Thymus (tissue), 11 donors: ENCODE data around the gene ESD. TPM values are rescaled to one million over a fixed set of nuclear protein-coding genes. Genes with fewer than 3 reads are reported as not detected.
"Not testable (repeated sequence)": the region's sequence is repeated elsewhere in the genome, so short reads cannot be mapped to it uniquely, and the experiment has no call there.

Experiments
- DNase-seq, 9 donors: peaks; one replicate each; pipeline ENCODE4 v3.0.0-alpha.2; 2013; ENCODE audit warnings: low spot score in 9 of 9, low read depth in 6 of 9, missing footprints in 1 of 9
- H3K27ac ChIP-seq, 2 donors: one replicate each; pipeline ENCODE4 v1.5.1; 2013; ENCODE audit warnings: control low read depth in 1 of 2, low read depth in 1 of 2, low read length in 1 of 2, mild to moderate bottlenecking in 1 of 2, moderate library complexity in 1 of 2
- H3K27me3 ChIP-seq, 2 donors: one replicate each; pipeline ENCODE4 v1.5.1; 2013; ENCODE audit warnings: low read length in 1 of 2; ENCODE audit not compliant: control insufficient read depth in 2 of 2, insufficient read depth in 1 of 2
- H3K36me3 ChIP-seq, 2 donors: one replicate each; pipeline ENCODE4 v1.5.1; 2013; ENCODE audit warnings: low read length in 1 of 2, mild to moderate bottlenecking in 1 of 2, moderate library complexity in 1 of 2; ENCODE audit not compliant: control insufficient read depth in 2 of 2, insufficient read depth in 2 of 2
- H3K4me1 ChIP-seq, 2 donors: one replicate each; pipeline ENCODE4 v1.5.1; 2013; ENCODE audit warnings: low read length in 2 of 2; ENCODE audit not compliant: control insufficient read depth in 2 of 2, insufficient read depth in 2 of 2
- H3K4me3 ChIP-seq, 2 donors: one replicate each; pipeline ENCODE4 v1.5.1; 2013; ENCODE audit warnings: low read length in 2 of 2, control low read depth in 1 of 2, mild to moderate bottlenecking in 1 of 2
- H3K9me3 ChIP-seq, 2 donors: one replicate each; pipeline ENCODE4 v1.5.1; 2013; ENCODE audit warnings: low read length in 1 of 2, mild to moderate bottlenecking in 1 of 2; ENCODE audit not compliant: control insufficient read depth in 2 of 2, insufficient read depth in 1 of 2
- whole genome bisulfite sequencing: extraction: QIAGEN DNeasy Blood & Tissue Kit; methylation state at CpG from one replicate; pipeline ENCODE4 v1.1.7; 2013; 5-methylcytosine and 5-hydroxymethylcytosine counted together
- polyA plus RNA-seq: library from polyadenylated mRNA; stranded (reverse); fragments of 200-250 nt; gene quantifications from one replicate; pipeline ENCODE4 v1.2.3, GENCODE V29; 2013
- total RNA-seq: library from RNA; stranded (reverse); fragments of 120-200 nt; gene quantifications from one replicate; pipeline ENCODE4 v1.2.4, GENCODE V29; 2013
- donor health status: healthy.

The ESD gene
- total and polyA plus RNA-seq, 2 donors = 119 to 187 TPM

DNA sequence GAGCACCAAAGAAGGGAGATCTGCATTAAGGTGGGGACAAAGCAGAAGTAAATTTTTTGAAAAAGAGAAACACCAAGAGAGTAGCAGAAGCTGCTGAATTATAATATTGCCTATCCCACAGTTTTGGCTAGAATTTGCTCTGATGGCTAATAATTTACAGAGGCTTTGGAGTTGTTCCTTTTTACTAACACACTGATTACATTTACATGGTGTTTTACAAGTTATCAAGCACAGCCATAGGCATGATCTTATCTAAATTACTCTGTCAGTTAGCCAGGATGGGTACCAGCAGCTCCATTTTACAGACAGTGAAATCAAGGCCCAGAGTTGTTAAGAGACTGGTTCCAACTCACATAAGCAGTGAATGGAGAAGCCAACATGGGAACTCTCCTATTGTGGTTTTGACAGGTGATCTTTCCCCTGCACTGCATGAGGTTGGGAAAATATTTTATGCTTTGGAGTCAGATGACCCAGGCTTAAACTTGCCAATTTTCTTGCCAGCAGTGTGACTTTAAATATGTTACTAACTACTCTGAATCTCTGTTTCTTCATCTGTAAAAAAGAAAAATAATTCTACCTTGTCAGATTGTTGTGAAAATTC lies 33.5 kb upstream of the ESD start:
- Histone ChIP-seq H3K36me3 (no peaks in the 10 kb centered on the region), H3K9me3 (no peaks in the 10 kb centered on the region), H3K27ac (no peak overlapping the region), H3K4me3 (no peak overlapping the region), H3K27me3 (no peaks in the 10 kb centered on the region), H3K4me1 (no peaks in the 10 kb centered on the region)
- DNase-seq = no peak

DNA sequence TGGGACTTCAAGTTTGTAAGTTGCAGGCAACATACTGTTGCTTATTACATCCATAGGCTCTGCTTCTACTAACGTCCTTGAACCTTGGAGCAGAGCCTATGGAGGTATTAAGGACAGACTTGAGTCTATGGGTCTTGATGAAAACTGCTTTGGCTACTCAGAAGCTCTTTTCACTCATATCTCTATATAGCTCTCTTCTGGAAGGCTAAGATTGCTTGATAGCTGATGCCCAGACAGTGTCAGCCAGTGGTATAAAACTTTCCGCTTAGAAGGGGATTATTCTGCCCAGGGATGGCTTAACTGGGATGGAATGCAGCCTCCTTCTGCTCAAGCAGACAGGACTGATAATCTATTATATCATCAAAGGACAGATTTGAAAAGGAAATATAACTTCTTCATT lies 25.6 kb upstream of the ESD start:
- H3K27me3 ChIP-seq = no peaks in the 10 kb centered on the region
- H3K4me3 ChIP-seq = no peak overlapping the region
- H3K4me1 ChIP-seq = no peaks in the 10 kb centered on the region
- H3K9me3 ChIP-seq = no peaks in the 10 kb centered on the region
- no peak for DNase-seq
- WGBS = 98% methylated on average over 2 of the region's 2 CpGs
- no peaks in the 10 kb centered on the region for H3K36me3 ChIP-seq
- no peak overlapping the region for H3K27ac ChIP-seq

DNA sequence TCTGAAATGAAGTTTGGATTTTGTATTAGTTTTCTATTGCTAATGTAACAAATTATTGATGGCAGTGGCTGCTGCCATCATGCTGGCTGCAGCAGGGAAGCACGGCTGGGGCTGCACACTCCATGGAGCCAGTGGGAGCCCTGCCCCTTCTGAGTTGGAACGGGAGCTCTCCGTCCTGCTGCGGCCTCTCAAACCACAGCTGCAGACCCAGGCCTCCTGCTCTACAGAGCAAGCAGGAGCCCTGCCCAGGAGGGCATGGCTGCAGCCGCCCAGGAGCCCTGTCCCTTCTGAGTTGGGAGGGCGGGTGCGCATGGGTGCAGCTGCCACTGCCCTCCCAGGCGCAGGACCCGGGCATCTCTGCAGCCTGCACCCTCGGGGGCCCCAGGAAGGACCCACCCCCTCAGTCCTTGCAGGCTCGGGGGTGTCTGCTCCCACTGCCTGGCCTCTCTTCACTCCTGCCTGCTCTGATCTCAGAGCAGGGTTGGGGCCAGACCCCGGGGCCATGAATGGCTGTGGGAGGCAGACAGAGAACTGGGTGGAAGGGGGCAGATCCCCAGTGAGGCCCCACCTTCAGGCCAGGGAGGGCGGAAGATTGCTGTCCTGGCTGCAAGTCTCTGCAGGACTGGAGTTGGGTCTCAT lies 21.0 kb upstream of the ESD start:
- Histone ChIP-seq H3K27ac (no peak overlapping the region), H3K4me3 (no peak overlapping the region), H3K9me3 (no peaks in the 10 kb centered on the region), H3K36me3 (no peaks in the 10 kb centered on the region), H3K4me1 (no peaks in the 10 kb centered on the region), H3K27me3 (no peaks in the 10 kb centered on the region)
- WGBS = 95% methylated on average over 13 of the region's 13 CpGs
- DNase-seq = no peak

DNA sequence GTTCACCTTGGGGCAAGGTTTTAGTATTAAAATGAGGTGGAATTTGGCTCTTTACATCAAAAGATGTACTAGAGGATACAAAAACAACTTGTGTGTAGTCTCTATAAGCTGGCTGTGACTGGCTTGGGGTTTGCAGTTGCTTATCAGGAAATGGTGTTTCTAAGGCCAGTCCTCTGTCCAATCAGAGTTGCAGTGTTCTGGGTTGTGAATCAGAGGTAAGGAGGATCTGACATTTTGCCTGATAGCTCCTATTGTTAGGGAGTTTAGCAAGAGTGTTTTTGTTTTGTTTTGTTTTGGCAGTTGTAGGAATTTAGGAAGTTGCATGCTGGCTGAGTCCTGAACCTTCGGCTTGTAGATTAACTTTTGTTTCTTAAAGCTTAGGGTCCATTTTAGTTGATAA lies 20.1 kb upstream of the ESD start:
- no peak for DNase-seq
- no peaks in the 10 kb centered on the region for H3K4me1 ChIP-seq
- no peak overlapping the region for H3K27ac ChIP-seq
- no peak overlapping the region for H3K4me3 ChIP-seq
- no peaks in the 10 kb centered on the region for H3K27me3 ChIP-seq
- no peaks in the 10 kb centered on the region for H3K9me3 ChIP-seq
- WGBS = 95% methylated on average over 1 of the region's 1 CpG
- no peaks in the 10 kb centered on the region for H3K36me3 ChIP-seq

DNA sequence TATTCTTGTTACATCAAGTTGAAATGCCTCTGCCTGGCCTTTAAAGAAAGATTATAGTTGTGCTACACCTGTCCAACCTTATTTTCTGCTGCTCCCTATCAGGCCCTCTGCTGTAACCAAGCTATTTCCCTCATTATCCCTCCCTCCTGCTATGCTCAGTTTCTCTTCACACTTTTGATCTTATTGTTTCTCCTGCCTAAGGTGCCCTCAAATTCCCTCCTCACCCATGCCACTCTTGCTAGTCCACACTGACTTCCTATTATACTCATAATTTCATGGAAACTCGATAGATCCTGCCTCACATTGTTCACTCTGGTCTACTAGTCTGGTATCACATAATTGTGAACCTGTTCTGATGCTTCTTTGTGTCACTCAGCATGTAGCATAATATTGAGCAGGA lies 19.4 kb upstream of the ESD start:
- 94% methylated on average over 1 of the region's 1 CpG for WGBS
- no peak for DNase-seq
- no peak overlapping the region for H3K27ac ChIP-seq
- H3K27me3 ChIP-seq = no peaks in the 10 kb centered on the region
- no peaks in the 10 kb centered on the region for H3K36me3 ChIP-seq
- no peaks in the 10 kb centered on the region for H3K4me1 ChIP-seq
- no peak overlapping the region for H3K4me3 ChIP-seq
- no peaks in the 10 kb centered on the region for H3K9me3 ChIP-seq

DNA sequence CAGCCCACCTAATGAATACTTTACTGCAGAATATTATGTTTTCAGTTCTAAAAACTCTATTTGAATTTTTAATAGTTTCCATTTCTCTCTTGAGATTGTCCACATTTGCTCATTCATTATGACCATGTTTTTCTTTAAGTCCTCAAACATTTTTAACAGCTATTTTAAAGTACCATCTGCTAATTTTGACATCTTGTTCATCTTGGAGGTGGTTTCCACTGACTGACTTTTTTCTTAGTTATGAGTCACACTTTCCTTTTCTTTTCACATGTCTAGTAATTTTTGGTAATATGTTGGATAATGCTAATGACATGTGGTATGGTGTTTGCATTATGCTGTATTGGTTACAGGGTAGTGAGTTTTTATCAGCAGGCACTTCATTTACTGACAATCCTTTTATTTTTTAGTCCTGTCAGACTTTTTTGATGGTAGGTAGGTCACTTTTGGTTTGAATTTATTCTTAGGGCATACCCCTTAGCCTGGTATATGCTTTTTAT lies 15.4 kb upstream of the ESD start:
- no peak for DNase-seq
- Histone ChIP-seq H3K27ac (no peak overlapping the region), H3K9me3 (no peaks in the 10 kb centered on the region), H3K36me3 (no peaks in the 10 kb centered on the region), H3K4me1 (no peaks in the 10 kb centered on the region), H3K4me3 (no peak overlapping the region), H3K27me3 (no peaks in the 10 kb centered on the region)

DNA sequence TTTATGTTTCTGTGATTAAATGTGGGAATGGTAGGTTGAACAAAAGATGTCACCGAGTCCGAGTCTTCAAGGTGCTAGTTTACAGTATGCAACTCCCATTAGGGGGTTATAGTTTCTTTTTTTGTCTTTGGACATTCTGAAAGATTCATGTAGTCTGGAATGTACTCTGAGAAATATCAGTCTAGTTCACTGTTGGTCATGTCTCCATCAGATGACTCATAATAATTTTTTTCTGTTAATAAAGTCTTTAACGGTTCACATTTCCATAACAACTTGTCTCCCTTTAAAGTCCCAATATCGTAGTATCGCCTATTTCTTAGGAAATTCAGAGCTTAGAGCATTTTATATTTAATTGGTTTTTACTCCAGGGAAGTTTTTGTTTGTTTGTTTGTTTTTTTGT lies 13.5 kb upstream of the ESD start:
- WGBS = 97% methylated on average over 5 of the region's 5 CpGs

DNA sequence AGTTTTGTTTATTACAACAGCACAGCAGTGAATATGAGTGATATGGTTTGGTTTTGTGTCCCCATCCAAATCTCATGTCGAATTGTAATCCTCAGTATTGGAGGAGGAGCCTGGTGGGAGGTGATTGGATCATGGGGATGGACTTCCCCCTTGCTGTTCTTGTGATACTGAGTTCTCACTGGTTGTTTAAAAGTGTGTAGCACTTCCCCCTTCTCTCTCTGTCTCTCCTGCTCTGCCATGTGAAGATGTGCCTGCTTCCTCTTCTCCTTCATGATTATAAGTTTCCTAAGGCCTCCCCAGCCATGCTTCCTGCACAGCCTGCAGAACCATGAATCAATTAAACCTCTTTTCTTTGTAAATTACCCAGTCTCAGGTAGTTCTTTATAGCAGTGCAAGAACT lies 8.0 kb upstream of the ESD start:
- H3K4me1 ChIP-seq, H3K36me3 ChIP-seq, H3K27me3 ChIP-seq, H3K9me3 ChIP-seq, DNase-seq, H3K4me3 ChIP-seq, H3K27ac ChIP-seq: not testable (repeated sequence)
- 94% methylated on average over 1 of the region's 1 CpG for WGBS

More for the DNA sequence above, 13.5 kb upstream of the ESD start:
- Histone ChIP-seq H3K4me1 (no peaks in the 10 kb centered on the region), H3K27me3 (no peaks in the 10 kb centered on the region), H3K4me3 (no peak overlapping the region), H3K36me3 (no peaks in the 10 kb centered on the region), H3K27ac (no peak overlapping the region), H3K9me3 (no peaks in the 10 kb centered on the region)
- no peak for DNase-seq

DNA sequence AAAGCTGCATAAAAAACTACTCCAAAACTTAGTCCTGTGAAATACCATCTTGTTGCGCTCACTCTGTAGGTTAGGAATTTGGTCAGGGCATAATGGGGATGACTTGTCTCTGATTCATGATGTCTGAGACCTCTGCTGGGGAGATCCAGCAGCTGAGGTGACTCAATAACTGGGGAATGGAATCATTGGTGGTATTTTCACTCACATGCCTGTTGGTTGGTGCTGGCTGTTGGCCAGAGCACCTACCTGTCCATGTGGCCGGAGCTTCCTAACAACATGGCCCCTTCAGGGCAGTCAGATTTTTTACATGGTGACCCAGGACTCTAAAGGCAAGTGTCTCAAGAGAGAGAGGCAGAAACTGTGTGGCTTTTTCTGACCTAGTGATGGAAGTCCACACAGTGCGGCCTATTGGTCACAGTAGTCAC lies 7.4 kb upstream of the ESD start:
- H3K9me3 ChIP-seq = no peaks in the 10 kb centered on the region
- no peak overlapping the region for H3K27ac ChIP-seq
- H3K4me3 ChIP-seq = no peak overlapping the region
- no peaks in the 10 kb centered on the region for H3K36me3 ChIP-seq
- WGBS = 98% methylated on average over 3 of the region's 3 CpGs
- no peak for DNase-seq
- no peaks in the 10 kb centered on the region for H3K27me3 ChIP-seq
- no peaks in the 10 kb centered on the region for H3K4me1 ChIP-seq
